NT2/D1 (cell line): ENCODE data around the gene RICTOR.

Source experiments
- DNase-seq: peaks from one replicate; pipeline ENCODE4 v3.0.0-alpha.2; 2011; ENCODE audit warnings: low read depth, low spot score
- H3K27me3 ChIP-seq: 2 replicates; pipeline ENCODE4 v1.6.0; 2011; ENCODE audit warnings: mild to moderate bottlenecking; ENCODE audit not compliant: insufficient read length, insufficient read depth
- H3K36me3 ChIP-seq: 2 replicates; pipeline ENCODE4 v1.6.1; 2011; ENCODE audit warnings: mild to moderate bottlenecking, low read length, mixed read lengths; ENCODE audit not compliant: insufficient read depth, insufficient read length
- H3K4me1 ChIP-seq: 2 replicates; pipeline ENCODE4 v1.5.1; 2011; ENCODE audit not compliant: insufficient read depth, insufficient read length
- H3K4me3 ChIP-seq: 2 replicates; pipeline ENCODE4 v1.5.1; 2011; ENCODE audit warnings: low read depth; ENCODE audit not compliant: insufficient read length
- H3K9ac ChIP-seq: 2 replicates; pipeline ENCODE4 v1.6.0; 2011; ENCODE audit warnings: low read depth; ENCODE audit not compliant: insufficient read length
- H3K9me3 ChIP-seq: 2 replicates; pipeline ENCODE4 v1.5.1; 2011; ENCODE audit warnings: mild to moderate bottlenecking, low read length; ENCODE audit not compliant: insufficient read depth
- SUZ12 ChIP-seq: IDR thresholded peaks from 2 replicates; pipeline ENCODE4 v1.6.1; 2011; ENCODE audit not compliant: insufficient read length, insufficient read depth; ENCODE audit errors: extremely low read depth
- YY1 ChIP-seq: IDR thresholded peaks from 2 replicates; pipeline ENCODE4 v1.6.1; 2011; ENCODE audit not compliant: insufficient read length, insufficient read depth
- ZNF274 ChIP-seq: IDR thresholded peaks from 2 replicates; pipeline ENCODE4 v1.6.1; 2011; ENCODE audit warnings: mild to moderate bottlenecking, low read depth, low read length

Gene RICTOR

GRCh38 chr5:38985909-38986452 is 88.2 kb downstream of the RICTOR start:
- no peak overlapping the region for H3K9ac ChIP-seq
- H3K27me3 ChIP-seq = no peaks in the 10 kb centered on the region
- H3K9me3 ChIP-seq = no peaks in the 10 kb centered on the region
- H3K36me3 ChIP-seq = peaks cover 2% of the 10 kb centered on the region
- H3K4me1 ChIP-seq = no peaks in the 10 kb centered on the region
- TF ChIP-seq ZNF274 = no peak
- no peak for TF ChIP-seq YY1
- no peak for TF ChIP-seq SUZ12
- no peak for DNase-seq
- no peak overlapping the region for H3K4me3 ChIP-seq

GRCh38 chr5:38979535-38979934 is 94.7 kb downstream of the RICTOR start:
- Histone ChIP-seq H3K36me3 (no peaks in the 10 kb centered on the region), H3K27me3 (no peaks in the 10 kb centered on the region), H3K4me3 (no peak overlapping the region), H3K9ac (no peak overlapping the region), H3K9me3 (no peaks in the 10 kb centered on the region), H3K4me1 (no peaks in the 10 kb centered on the region)
- no peak for DNase-seq
- TF ChIP-seq YY1 = no peak
- TF ChIP-seq ZNF274 = no peak
- TF ChIP-seq SUZ12 = no peak

- Histone ChIP-seq H3K9me3 (no peaks in the 10 kb centered on the region), H3K27me3 (no peaks in the 10 kb centered on the region), H3K36me3 (no peaks in the 10 kb centered on the region), H3K4me1 (no peaks in the 10 kb centered on the region), H3K9ac (no peak overlapping the region), H3K4me3 (no peak overlapping the region)
- DNase-seq = no peak
- no peak for TF ChIP-seq SUZ12
- TF ChIP-seq YY1 = no peak
- no peak for TF ChIP-seq ZNF274
Measured at GRCh38 chr5:38978036-38978435, 96.2 kb downstream of the RICTOR start.

- H3K9me3 ChIP-seq = no peaks in the 10 kb centered on the region
- no peak for TF ChIP-seq ZNF274
- no peak for TF ChIP-seq SUZ12
- TF ChIP-seq YY1 = no peak
- H3K4me3 ChIP-seq = no peak overlapping the region
- no peaks in the 10 kb centered on the region for H3K27me3 ChIP-seq
- DNase-seq = no peak
- no peak overlapping the region for H3K9ac ChIP-seq
- peaks cover 2% of the 10 kb centered on the region for H3K36me3 ChIP-seq
- no peaks in the 10 kb centered on the region for H3K4me1 ChIP-seq
Measured at GRCh38 chr5:38968665-38969064, 105.5 kb downstream of the RICTOR start.

DNA sequence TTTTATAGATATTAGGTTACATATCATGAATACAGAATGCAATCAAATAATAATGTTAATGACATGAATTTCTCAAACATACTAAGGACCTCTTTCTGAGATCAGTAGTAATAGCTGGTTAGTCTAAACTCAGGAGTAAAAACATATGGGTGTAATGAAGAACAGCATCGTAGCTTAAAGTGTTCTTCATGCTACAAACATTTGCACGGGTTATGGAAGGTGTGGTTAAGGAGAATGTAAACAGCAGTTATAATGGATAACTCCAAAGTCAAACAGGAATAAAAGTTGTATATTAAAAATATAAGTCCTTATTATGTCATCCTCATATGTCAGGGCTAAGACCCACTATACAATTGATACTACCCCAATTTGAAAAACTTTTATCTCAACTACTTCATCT is 112.5 kb downstream of the RICTOR start:
- no peaks in the 10 kb centered on the region for H3K9me3 ChIP-seq
- DNase-seq = no peak
- no peak overlapping the region for H3K9ac ChIP-seq
- TF ChIP-seq SUZ12 (no peak), YY1 (no peak), ZNF274 (no peak)
- peaks cover 21% of the 10 kb centered on the region for H3K36me3 ChIP-seq
- H3K4me1 ChIP-seq = no peaks in the 10 kb centered on the region
- no peak overlapping the region for H3K4me3 ChIP-seq
- no peaks in the 10 kb centered on the region for H3K27me3 ChIP-seq

DNA sequence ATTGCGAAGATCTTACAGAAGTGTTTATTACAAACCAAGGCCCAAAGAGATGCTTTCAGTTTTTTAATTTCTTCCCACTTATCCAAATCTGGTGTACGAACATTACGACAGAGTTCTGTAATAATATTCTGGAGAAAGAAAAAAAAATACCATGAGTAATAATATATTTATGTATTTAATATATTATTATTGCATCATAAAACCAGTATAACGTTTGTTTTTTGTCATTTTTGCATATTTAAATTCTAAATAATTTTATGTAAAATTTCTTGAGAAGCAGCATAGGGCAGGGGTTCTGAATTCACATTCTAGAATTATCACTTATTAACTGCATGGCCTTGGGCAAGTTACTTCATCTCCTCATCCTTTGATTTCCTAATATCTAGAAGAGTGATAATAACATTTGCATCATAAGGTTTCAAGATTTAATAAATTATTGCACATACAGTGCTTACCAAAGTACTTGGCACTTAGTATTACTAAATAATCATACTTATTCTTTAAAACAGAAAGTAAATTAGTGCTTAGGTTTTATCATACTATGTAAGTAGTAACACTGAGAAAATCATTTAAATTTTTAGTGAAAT is 120.7 kb downstream of the RICTOR start:
- TF ChIP-seq ZNF274 (no peak), YY1 (no peak), SUZ12 (no peak)
- H3K9me3 ChIP-seq = no peaks in the 10 kb centered on the region
- no peak for DNase-seq
- no peaks in the 10 kb centered on the region for H3K27me3 ChIP-seq
- peaks cover 44% of the 10 kb centered on the region for H3K36me3 ChIP-seq
- H3K4me3 ChIP-seq = no peak overlapping the region
- H3K4me1 ChIP-seq = no peaks in the 10 kb centered on the region
- H3K9ac ChIP-seq = no peak overlapping the region

DNA sequence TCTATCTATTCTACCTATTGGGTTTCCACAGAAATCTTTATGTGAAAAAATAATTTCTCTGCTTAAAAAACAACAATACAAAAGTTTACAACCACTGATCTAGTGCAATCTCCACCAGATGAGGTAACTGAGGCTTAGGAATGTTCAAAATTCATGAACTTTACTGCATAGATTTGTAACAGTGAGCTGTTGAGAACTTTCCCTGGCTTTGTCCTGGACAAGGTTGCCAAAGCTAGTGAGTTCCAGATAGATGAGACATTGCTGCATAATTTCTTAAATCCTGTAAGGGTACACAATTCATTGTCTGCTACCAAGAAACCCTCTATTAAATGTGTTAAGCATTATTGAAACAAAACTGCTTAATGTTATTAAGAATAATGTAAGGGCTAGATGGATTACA is 125.7 kb downstream of the RICTOR start:
- no peaks in the 10 kb centered on the region for H3K4me1 ChIP-seq
- H3K9ac ChIP-seq = no peak overlapping the region
- no peaks in the 10 kb centered on the region for H3K9me3 ChIP-seq
- H3K4me3 ChIP-seq = no peak overlapping the region
- TF ChIP-seq ZNF274 (no peak), SUZ12 (no peak), YY1 (no peak)
- DNase-seq = no peak
- peaks cover 35% of the 10 kb centered on the region for H3K36me3 ChIP-seq
- H3K27me3 ChIP-seq = no peaks in the 10 kb centered on the region

DNA sequence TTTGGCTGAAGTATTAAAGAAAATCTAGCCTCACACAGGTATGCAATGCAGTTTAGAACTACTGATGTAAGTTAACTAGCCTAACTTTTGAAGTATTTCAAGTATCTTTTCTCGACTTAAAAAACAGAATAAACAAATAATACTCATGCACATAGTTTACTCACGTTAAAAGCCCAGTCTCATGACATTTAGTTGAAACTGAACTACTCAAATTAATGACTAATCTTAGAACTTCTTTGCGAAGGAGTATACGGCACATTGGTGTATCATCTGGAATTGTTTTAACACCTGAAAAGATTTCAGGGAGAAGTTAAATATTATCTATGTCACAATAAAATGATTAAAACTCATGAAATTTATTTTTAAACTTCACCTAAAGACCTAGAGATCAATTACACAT is 129.9 kb downstream of the RICTOR start:
- no peak overlapping the region for H3K4me3 ChIP-seq
- H3K9ac ChIP-seq = no peak overlapping the region
- no peaks in the 10 kb centered on the region for H3K4me1 ChIP-seq
- no peaks in the 10 kb centered on the region for H3K27me3 ChIP-seq
- H3K36me3 ChIP-seq = peaks cover 25% of the 10 kb centered on the region
- no peak for DNase-seq
- TF ChIP-seq YY1 (no peak), SUZ12 (no peak), ZNF274 (no peak)
- no peaks in the 10 kb centered on the region for H3K9me3 ChIP-seq
